Kidney epithelial cell (primary cell): Measurements from ENCODE around the gene SHANK3. TPM values are rescaled to one million over a fixed set of nuclear protein-coding genes. Genes with fewer than 3 reads are reported as not detected.

Source experiments
- DNase-seq: peaks from one replicate; pipeline ENCODE4 v3.0.0-alpha.2; 2010; ENCODE audit warnings: low read depth
- H3K27me3 ChIP-seq: 2 replicates; pipeline ENCODE4 v1.6.0; 2011; ENCODE audit warnings: low read length; ENCODE audit not compliant: control insufficient read depth, insufficient read depth
- H3K36me3 ChIP-seq: 2 replicates; pipeline ENCODE4 v1.5.1; 2011; ENCODE audit warnings: low read length; ENCODE audit not compliant: control insufficient read depth, insufficient read depth
- H3K4me3 ChIP-seq: 2 replicates; pipeline ENCODE4 v1.5.1; 2011; ENCODE audit warnings: low read depth, mild to moderate bottlenecking, control low read depth, low read length
- CTCF ChIP-seq: IDR thresholded peaks from 2 replicates; pipeline ENCODE4 v1.5.1; 2011; ENCODE audit warnings: mild to moderate bottlenecking, moderate library complexity, low read length, control low read depth, inconsistent platforms; ENCODE audit not compliant: insufficient read depth, poor library complexity, severe bottlenecking
- total RNA-seq: library from RNA; depleted of rRNA; stranded (reverse); fragments of >200 nt; gene quantifications from 2 replicates; pipeline ENCODE4 v1.2.3, GENCODE V29; 2015

SHANK3 gene
- total RNA-seq, 1 donor from 2014 or later: 3.8 TPM

GRCh38 chr22:50683994-50684371 is 11.4 kb downstream of the SHANK3 start:
- TF ChIP-seq CTCF: no peak
- Histone ChIP-seq H3K4me3 (no peak overlapping the region), H3K27me3 (peaks cover 2% of the 10 kb centered on the region), H3K36me3 (no peaks in the 10 kb centered on the region)
- DNase-seq: no peak

- TF ChIP-seq CTCF: no peak
- DNase-seq: no peak
- Histone ChIP-seq H3K27me3 (peaks cover 2% of the 10 kb centered on the region), H3K4me3 (no peak overlapping the region), H3K36me3 (no peaks in the 10 kb centered on the region)
These were observed 11.9 kb downstream of the SHANK3 start for GRCh38 chr22:50684501-50684900.

GRCh38 chr22:50684986-50685385 is 12.4 kb downstream of the SHANK3 start:
- H3K27me3 ChIP-seq: peaks cover 2% of the 10 kb centered on the region
- no peak for TF ChIP-seq CTCF
- H3K4me3 ChIP-seq: no peak overlapping the region
- no peaks in the 10 kb centered on the region for H3K36me3 ChIP-seq
- DNase-seq: no peak

GRCh38 chr22:50686794-50687193 is 14.2 kb downstream of the SHANK3 start:
- Histone ChIP-seq H3K4me3 (no peak overlapping the region), H3K36me3 (no peaks in the 10 kb centered on the region), H3K27me3 (peaks cover 2% of the 10 kb centered on the region)
- DNase-seq: no peak
- TF ChIP-seq CTCF: no peak

- TF ChIP-seq CTCF: no peak
- Histone ChIP-seq H3K27me3 (peaks cover 2% of the 10 kb centered on the region), H3K4me3 (no peak overlapping the region), H3K36me3 (no peaks in the 10 kb centered on the region)
- no peak for DNase-seq
These were observed 15.2 kb downstream of the SHANK3 start for GRCh38 chr22:50687829-50688228.

GRCh38 chr22:50688448-50688847 is 15.8 kb downstream of the SHANK3 start:
- Histone ChIP-seq H3K4me3 (no peak overlapping the region), H3K27me3 (peaks cover 2% of the 10 kb centered on the region), H3K36me3 (no peaks in the 10 kb centered on the region)
- no peak for DNase-seq
- TF ChIP-seq CTCF: no peak
